ENCODE data around the gene CORO1A. TPM values are rescaled to one million over a fixed set of nuclear protein-coding genes. Genes with fewer than 3 reads are reported as not detected.
A peak's percentile ranks its signal among the peaks of the same experiment; 100 is the strongest.

Gene CORO1A
- 106 and 107 TPM in 2 replicates for polyA plus RNA-seq
- 35.8 and 37.2 TPM in 2 replicates for polyA minus RNA-seq

- peak within 1 kb of the TSS; percentile 51 for H3K27ac ChIP-seq (ENCODE audit: low read length)
- peak within 1 kb of the TSS; percentile 51 for H2AFZ ChIP-seq (ENCODE audit: low read depth, low read length)
- TF ChIP-seq TAF1 (IDR thresholded peaks at IDR 0.05; ENCODE audit: low read depth) (peak; percentile 63), MXI1 (conservative IDR thresholded peaks at IDR 0.05; ENCODE audit: poor library complexity, severe bottlenecking) (peak; percentile 78), CTCF (IDR thresholded peaks at IDR 0.05; ENCODE audit: poor library complexity, severe bottlenecking) (peak; percentile 15), RAD21 (conservative IDR thresholded peaks at IDR 0.05) (peak; percentile 41), EP300 (conservative IDR thresholded peaks at IDR 0.05; ENCODE audit: poor library complexity, severe bottlenecking) (peak; percentile 43), EZH2 (IDR thresholded peaks at IDR 0.05; ENCODE audit: borderline replicate concordance, insufficient read depth, low read length, poor library complexity, severe bottlenecking) (no peak), SMC3 (conservative IDR thresholded peaks at IDR 0.05; ENCODE audit: poor library complexity) (peak; percentile 37), POLR2AphosphoS5 (IDR thresholded peaks at IDR 0.05) (peak; percentile 65)
- TF ChIP-seq, protein P1, sequence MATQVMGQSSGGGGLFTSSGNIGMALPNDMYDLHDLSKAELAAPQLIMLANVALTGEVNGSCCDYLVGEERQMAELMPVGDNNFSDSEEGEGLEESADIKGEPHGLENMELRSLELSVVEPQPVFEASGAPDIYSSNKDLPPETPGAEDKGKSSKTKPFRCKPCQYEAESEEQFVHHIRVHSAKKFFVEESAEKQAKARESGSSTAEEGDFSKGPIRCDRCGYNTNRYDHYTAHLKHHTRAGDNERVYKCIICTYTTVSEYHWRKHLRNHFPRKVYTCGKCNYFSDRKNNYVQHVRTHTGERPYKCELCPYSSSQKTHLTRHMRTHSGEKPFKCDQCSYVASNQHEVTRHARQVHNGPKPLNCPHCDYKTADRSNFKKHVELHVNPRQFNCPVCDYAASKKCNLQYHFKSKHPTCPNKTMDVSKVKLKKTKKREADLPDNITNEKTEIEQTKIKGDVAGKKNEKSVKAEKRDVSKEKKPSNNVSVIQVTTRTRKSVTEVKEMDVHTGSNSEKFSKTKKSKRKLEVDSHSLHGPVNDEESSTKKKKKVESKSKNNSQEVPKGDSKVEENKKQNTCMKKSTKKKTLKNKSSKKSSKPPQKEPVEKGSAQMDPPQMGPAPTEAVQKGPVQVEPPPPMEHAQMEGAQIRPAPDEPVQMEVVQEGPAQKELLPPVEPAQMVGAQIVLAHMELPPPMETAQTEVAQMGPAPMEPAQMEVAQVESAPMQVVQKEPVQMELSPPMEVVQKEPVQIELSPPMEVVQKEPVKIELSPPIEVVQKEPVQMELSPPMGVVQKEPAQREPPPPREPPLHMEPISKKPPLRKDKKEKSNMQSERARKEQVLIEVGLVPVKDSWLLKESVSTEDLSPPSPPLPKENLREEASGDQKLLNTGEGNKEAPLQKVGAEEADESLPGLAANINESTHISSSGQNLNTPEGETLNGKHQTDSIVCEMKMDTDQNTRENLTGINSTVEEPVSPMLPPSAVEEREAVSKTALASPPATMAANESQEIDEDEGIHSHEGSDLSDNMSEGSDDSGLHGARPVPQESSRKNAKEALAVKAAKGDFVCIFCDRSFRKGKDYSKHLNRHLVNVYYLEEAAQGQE (IDR thresholded peaks at IDR 0.05; ENCODE audit: borderline replicate concordance), result peak; percentile 58
Observed at GRCh38 chr16:30183233-30184095, at the start of gene CORO1A. TSS of gene CORO1A (plus strand) at chr16:30183602. CDS start at chr16:30185210, 1,608 bp downstream.

DNA sequence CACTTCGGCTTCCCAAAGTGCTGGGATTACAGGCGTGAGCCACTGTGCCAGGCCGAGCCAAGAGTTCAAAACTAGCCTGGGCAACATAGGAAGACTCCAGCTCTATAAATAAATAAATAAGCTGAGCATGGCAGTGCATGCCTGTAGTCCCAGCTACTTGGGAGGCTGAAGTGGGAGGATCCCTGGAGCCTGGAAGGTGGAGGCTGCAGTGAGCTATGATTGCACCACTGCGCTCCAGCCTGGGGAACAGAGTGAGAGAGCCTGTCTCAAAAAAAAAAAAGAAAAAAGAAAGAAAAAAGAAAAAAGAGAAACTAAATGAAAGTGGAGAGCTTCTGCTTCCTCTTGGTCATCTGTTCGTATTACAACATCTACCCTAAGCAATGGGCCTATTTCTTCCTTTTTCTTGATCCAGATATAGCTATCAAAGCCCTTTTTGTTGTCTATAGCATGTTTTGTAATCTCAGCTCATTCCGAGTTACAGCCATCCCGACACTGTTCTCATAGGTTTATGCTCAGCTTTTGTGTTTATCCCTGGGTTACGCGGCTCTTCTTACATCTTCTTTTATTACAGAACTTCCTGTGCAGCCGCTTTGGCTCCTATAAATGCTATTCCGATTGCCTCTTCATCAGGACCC is 46.3 kb upstream of the CORO1A start:
- no peaks in the 10 kb centered on the region for H3K36me3 ChIP-seq (ENCODE audit: insufficient read depth, low read length)
- no peak overlapping the region for H3K9ac ChIP-seq (ENCODE audit: low read length)
- H3K9me2 ChIP-seq (ENCODE audit: insufficient read depth, low read length), result no peaks in the 10 kb centered on the region
- no peaks in the 10 kb centered on the region for H3F3A ChIP-seq (ENCODE audit: insufficient read depth, low read length, poor library complexity, severe bottlenecking)
- no peaks in the 10 kb centered on the region for H3K79me2 ChIP-seq (replicated peaks; ENCODE audit: insufficient read depth, low read length)
- H3K4me3 ChIP-seq (ENCODE audit: low read length), result no peak overlapping the region
- no peak overlapping the region for H3K27ac ChIP-seq (ENCODE audit: low read length)
- no peaks in the 10 kb centered on the region for H3K27me3 ChIP-seq (ENCODE audit: insufficient read depth, low read depth, low read length)
- no peak overlapping the region for H2AFZ ChIP-seq (ENCODE audit: low read depth, low read length)
- H3K4me2 ChIP-seq (ENCODE audit: low read length), result no peak overlapping the region
- TF ChIP-seq MXI1 (conservative IDR thresholded peaks at IDR 0.05; ENCODE audit: poor library complexity, severe bottlenecking) (no peak), SMC3 (conservative IDR thresholded peaks at IDR 0.05; ENCODE audit: poor library complexity) (no peak), RAD21 (conservative IDR thresholded peaks at IDR 0.05) (no peak), TAF1 (IDR thresholded peaks at IDR 0.05; ENCODE audit: low read depth) (no peak), EZH2 (IDR thresholded peaks at IDR 0.05; ENCODE audit: borderline replicate concordance, insufficient read depth, low read length, poor library complexity, severe bottlenecking) (no peak), POLR2AphosphoS5 (IDR thresholded peaks at IDR 0.05) (no peak), EP300 (conservative IDR thresholded peaks at IDR 0.05; ENCODE audit: poor library complexity, severe bottlenecking) (no peak), CTCF (IDR thresholded peaks at IDR 0.05; ENCODE audit: poor library complexity, severe bottlenecking) (no peak)
- TF ChIP-seq, protein P1 (IDR thresholded peaks at IDR 0.05; ENCODE audit: borderline replicate concordance), result no peak
- H4K20me1 ChIP-seq (ENCODE audit: insufficient read depth), result no peaks in the 10 kb centered on the region
- H3K9me3 ChIP-seq (ENCODE audit: low read length), result no peaks in the 10 kb centered on the region

More at GRCh38 chr16:30183233-30184095, at the start of gene CORO1A:
- Histone ChIP-seq H3K9me2 (ENCODE audit: insufficient read depth, low read length) (no peaks in the 10 kb centered on the region), H3K79me2 (replicated peaks; ENCODE audit: insufficient read depth, low read length) (peaks cover 9% of the 10 kb centered on the region), H3F3A (ENCODE audit: insufficient read depth, low read length, poor library complexity, severe bottlenecking) (no peaks in the 10 kb centered on the region), H3K9me3 (ENCODE audit: low read length) (no peaks in the 10 kb centered on the region), H3K9ac (ENCODE audit: low read length) (peak within 1 kb of the TSS; percentile 84), H3K36me3 (ENCODE audit: insufficient read depth, low read length) (no peaks in the 10 kb centered on the region), H3K4me3 (ENCODE audit: low read length) (peak within 1 kb of the TSS; percentile 92), H4K20me1 (ENCODE audit: insufficient read depth) (no peaks in the 10 kb centered on the region), H3K4me2 (ENCODE audit: low read length) (peak within 1 kb of the TSS; percentile 63), H3K27me3 (ENCODE audit: insufficient read depth, low read depth, low read length) (no peaks in the 10 kb centered on the region)
